HFF-Myc (cell line): ENCODE measurements around the gene MGST2.

ENCODE experiments used
- DNase-seq: peaks from one replicate; pipeline ENCODE4 v3.0.0-alpha.2; 2011; ENCODE audit warnings: low read depth; ENCODE audit errors: extremely low read depth
- H3K4me3 ChIP-seq: replicated peaks from 2 replicates; pipeline ENCODE4 v1.5.1; 2011; ENCODE audit warnings: low read depth, mild to moderate bottlenecking, control low read depth, low read length
- CTCF ChIP-seq: IDR thresholded peaks from 2 replicates; pipeline ENCODE4 v1.5.1; 2012; ENCODE audit warnings: mild to moderate bottlenecking, low read depth, low read length, control low read depth; ENCODE audit errors: missing control alignments

The MGST2 gene

GRCh38 chr4:139718358-139718757 is 52.7 kb downstream of the MGST2 start:
- no peak for TF ChIP-seq CTCF
- H3K4me3 ChIP-seq, result no peak overlapping the region
- DNase-seq, result no peak

- no peak overlapping the region for H3K4me3 ChIP-seq
- TF ChIP-seq CTCF, result no peak
- DNase-seq, result no peak
These were observed 53.2 kb downstream of the MGST2 start for GRCh38 chr4:139718833-139719232.

- no peak for DNase-seq
- TF ChIP-seq CTCF, result no peak
- no peak overlapping the region for H3K4me3 ChIP-seq
These were observed 53.9 kb downstream of the MGST2 start for GRCh38 chr4:139719381-139720101.

- no peak overlapping the region for H3K4me3 ChIP-seq
- no peak for TF ChIP-seq CTCF
These were observed 55.2 kb downstream of the MGST2 start for GRCh38 chr4:139720806-139721205.

GRCh38 chr4:139721789-139722188 is 56.2 kb downstream of the MGST2 start:
- H3K4me3 ChIP-seq, result no peak overlapping the region
- TF ChIP-seq CTCF, result no peak
- no peak for DNase-seq

More at GRCh38 chr4:139720806-139721205, 55.2 kb downstream of the MGST2 start:
- no peak for DNase-seq

- H3K4me3 ChIP-seq, result no peak overlapping the region
- no peak for TF ChIP-seq CTCF
- no peak for DNase-seq
These were observed 59.6 kb downstream of the MGST2 start for GRCh38 chr4:139725236-139725635.

GRCh38 chr4:139726615-139727014 is 61.0 kb downstream of the MGST2 start:
- H3K4me3 ChIP-seq, result no peak overlapping the region
- no peak for TF ChIP-seq CTCF
- no peak for DNase-seq
